ENCODE data around the gene FBP2.
"Not testable (repeated sequence)": the region's sequence is repeated elsewhere in the genome, so short reads cannot be mapped to it uniquely, and the experiment has no call there.

FBP2 gene

DNA sequence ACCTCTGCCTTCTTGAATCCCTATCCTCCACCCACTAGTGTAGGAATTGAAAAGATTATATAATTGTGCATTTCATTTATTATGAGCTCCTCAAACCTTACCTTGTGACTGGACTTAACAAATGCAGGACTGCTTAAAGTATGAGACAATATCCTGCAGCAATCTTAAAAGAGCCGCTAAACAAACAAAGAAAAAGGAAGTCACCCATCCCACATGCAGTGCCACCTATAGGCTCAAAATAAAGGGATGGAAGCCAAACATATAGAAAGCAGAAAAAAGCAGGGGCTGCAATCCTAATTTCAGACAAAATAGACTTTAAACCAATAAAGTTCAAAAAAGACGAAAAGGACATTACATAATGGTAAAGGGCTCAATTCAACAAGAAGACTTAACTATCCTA lies 30.1 kb downstream of the FBP2 start:
- DNase-seq (ENCODE audit: low read depth in 2 of 2): no peak

- no peak for DNase-seq (ENCODE audit: low read depth in 2 of 2)
Observed at GRCh38 chr9:94560237-94560636, 33.4 kb downstream of the FBP2 start.

- no peak for DNase-seq (ENCODE audit: low read depth in 2 of 2)
Observed at GRCh38 chr9:94557376-94557775, 36.2 kb downstream of the FBP2 start.

DNA sequence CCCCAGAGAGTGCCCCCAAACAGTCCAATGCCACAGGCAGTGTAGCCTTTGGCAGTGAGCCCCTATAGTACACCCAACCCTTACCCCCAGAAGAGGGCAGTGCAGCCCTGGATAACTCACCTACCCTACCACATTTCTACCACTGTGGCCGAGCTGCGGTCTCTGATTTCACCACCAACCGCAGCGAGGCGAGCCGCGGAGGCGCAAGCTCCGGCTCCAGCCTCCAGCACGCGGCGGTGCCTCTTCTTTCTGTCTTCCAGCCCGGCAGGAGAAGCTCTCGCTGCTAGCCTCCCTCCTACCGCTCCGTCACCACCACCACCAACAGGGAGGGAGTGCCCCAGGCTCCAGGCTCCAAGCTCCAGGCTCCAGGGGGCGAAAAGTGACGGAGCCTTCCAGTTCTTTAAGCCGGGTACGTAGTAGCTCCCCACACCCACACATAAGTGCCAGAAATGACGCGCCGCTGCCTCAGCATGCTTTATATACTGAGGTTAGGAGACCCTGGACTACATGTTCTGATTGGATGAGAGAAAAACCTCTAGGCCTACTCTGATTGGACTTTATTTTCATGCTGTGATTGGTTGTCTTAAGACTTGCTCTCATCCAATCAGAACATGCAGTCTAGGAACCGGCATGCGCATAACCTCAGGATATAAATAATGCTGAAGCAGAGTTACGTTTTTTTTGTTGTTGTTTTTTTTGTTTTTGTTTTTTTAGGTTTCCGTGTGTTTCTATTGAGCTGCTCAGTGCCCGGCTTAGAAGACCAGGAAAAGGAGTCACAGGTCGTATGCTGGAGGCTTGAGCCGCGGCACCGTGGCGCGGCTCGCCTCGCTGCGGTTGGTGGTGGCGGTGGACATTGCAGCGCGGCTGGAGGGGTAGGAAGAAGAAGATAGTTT lies 38.9 kb downstream of the FBP2 start, which contains the start of gene PCAT7:
Gene PCAT7, plus strand, starts transcription at position 645 of the 893 bp plus-strand sequence.
- DNase-seq (ENCODE audit: low read depth in 2 of 2): peak; percentile 10 to 15

DNA sequence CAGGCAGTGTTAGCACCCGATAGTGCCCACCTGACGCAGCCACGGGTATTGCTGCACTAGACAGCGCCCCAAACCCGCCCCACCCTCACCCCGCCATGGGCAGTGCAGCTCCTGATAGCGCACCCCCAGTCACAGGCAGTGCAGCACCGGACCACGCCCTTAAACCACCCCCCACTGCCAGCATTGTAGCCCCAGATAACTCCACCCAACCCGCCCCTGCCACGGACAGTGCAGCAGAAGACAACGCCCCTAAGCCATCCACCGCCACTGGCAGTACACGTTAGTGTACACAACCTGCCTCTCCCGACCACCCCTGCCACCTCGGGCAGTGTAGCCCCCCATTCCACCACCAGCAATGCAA lies 39.6 kb downstream of the FBP2 start:
- no peak for DNase-seq (ENCODE audit: low read depth in 2 of 2)

GRCh38 chr9:94553029-94553938 lies 40.3 kb downstream of the FBP2 start:
- DNase-seq (ENCODE audit: low read depth in 2 of 2): no peak

GRCh38 chr9:94545940-94546339 lies 47.7 kb downstream of the FBP2 start:
- no peak for DNase-seq (ENCODE audit: low read depth in 2 of 2)

DNA sequence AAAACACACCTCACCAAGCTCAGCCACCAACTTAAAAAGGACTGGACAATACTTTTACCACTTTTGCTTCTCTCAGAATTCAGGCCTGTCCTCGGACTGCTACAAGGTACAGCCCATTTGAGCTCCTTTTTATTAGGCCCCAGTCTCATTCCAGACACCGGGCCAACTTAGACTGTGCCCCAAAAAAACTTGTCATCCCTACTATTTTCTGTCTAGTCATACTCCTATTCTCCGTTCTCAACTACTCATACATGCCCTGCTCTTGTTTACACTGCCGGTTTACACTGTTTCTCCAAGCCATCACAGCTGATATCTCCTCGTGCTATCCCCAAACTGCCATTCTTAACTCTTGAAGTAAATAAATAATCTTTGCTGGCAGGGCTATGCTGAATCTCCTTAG lies 49.3 kb downstream of the FBP2 start:
- not testable (repeated sequence) for DNase-seq (ENCODE audit: low read depth in 2 of 2)

DNA sequence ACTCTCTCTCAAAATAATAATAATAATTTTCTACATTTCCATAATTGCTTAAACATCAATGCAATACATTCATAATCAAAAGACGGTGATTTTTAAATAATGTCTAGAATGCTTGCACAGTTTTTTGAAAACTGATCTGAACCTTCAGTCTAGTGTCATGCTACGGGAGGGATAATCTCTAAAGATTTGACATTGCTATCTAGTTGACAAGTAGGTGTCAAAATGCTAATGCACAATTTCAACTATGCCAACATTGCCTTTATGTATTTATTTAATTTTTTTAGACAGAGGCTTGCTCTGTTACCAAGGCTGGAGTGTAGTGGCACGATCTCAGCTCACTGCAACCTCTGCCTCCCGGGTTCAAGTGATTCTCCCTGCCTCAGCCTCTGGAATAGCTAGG lies 54.7 kb downstream of the FBP2 start:
- DNase-seq (ENCODE audit: low read depth in 2 of 2): no peak

- DNase-seq (ENCODE audit: low read depth in 2 of 2): no peak
Observed at GRCh38 chr9:94534901-94535300, 58.7 kb downstream of the FBP2 start.

DNA sequence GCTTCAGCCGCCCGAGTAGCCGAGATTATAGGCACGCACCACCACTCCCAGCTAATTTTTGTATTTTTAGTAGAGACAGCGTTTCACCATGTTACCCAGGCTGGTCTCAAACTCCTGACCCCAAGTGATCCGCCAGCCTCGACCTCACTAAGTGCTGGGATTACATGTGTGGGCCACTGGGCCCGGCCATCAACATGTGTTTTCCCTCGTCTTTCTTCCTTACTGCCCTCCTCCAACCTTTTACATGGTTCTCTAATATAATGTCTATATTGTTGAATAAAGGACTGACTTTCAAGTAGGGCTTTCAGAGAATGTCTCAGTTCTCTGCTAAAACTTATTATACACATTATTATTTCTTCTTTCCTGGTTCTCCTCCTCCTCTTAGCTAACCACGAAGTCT lies 60.0 kb downstream of the FBP2 start:
- no peak for DNase-seq (ENCODE audit: low read depth in 2 of 2)

DNA sequence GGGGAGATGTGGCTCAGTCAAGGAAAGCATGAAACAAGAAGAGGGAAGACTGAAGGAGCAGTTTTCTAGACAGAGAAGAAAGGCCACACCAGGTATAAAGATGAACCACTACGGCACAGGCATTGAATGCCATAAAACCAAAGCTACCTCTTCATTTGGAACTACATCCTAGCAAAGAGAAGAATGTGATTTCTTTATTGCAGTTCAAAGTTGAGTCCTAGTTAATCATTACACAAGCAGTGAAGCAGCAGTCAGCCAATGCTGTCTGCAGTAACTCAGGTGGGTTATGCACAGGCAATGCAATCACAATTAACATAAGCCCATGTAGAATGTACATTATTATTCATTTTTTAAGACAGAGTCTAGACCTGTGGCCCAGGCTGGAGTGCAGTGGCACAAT lies 60.5 kb downstream of the FBP2 start:
- DNase-seq (ENCODE audit: low read depth in 2 of 2): no peak

GRCh38 chr9:94528886-94529285 lies 64.7 kb downstream of the FBP2 start:
- no peak for DNase-seq (ENCODE audit: low read depth in 2 of 2)

GRCh38 chr9:94526951-94527350 lies 66.7 kb downstream of the FBP2 start:
- no peak for DNase-seq (ENCODE audit: low read depth in 2 of 2)

DNA sequence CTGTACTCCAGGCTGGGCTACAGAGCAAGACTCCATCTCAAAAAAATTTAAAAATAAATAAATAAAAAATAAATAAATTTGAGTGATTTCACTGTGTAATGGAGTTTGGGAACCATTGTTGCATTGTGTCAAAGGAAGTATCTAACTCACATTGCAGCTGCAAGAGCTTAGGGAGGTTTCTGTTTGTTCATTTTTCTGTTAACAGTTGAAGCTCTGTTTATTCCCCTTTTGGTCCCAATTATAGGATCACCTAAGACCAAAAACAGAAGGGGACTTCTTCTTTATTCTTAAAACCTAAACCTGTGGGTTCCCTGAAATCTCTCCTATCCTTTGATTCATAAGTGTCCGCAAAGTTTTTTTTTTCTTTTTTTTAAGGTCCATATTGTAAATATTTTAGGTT lies 67.4 kb downstream of the FBP2 start:
- DNase-seq (ENCODE audit: low read depth in 2 of 2): no peak

DNA sequence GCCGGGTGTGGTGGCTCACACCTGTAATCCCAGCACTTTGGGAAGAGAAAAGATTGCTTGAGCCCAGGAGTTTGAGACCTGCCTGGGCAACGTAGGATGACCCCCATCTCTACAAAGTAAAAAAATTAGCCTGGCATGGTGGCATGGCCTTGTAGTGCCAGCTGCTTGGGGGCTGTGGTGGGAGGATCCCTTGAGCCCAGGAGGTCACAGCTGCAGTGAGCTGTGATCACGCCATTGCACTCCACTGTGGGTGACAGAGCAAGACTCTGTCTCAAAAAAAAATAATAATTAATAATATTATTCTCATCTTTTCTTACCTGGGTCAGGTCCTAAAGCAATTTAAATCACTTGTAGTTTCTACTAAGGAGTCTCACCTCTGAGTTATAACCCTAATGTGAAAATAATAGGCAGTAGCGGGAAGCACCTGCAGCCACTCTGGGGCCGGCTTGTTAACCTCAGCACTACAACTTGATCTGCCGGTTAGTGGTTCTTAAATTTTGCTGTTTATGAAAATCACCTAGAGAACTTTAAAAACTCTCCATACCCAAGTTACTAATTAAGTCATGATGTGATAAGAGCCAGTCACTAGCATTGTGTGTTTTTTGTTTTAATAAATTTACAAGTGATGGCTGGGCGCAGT lies 68.1 kb downstream of the FBP2 start:
- no peak for DNase-seq (ENCODE audit: low read depth in 2 of 2)

- DNase-seq (ENCODE audit: low read depth in 2 of 2): no peak
Observed at GRCh38 chr9:94517254-94517653, 76.4 kb downstream of the FBP2 start.

DNA sequence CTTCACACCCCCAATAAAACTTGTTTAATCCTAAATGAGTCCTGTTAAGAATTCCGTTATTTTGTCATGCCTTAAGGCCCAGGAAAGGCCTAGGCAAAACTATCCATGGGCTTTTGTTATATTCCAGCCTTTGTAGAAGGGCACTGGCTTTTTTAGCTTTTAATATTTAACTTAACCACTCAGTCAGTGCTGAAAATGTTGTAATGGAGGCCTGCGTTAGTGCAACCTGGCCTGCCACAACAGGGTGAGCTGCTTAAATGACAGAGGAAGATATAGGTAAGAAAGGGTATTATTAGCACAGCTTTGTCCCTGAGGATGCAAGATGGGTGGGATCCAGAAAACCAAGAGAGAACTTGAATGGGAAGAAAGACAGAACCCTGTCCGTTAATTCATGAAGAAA lies 78.9 kb downstream of the FBP2 start:
- no peak for DNase-seq (ENCODE audit: low read depth in 2 of 2)

- DNase-seq (ENCODE audit: low read depth in 2 of 2): no peak
Observed at GRCh38 chr9:94511955-94512265, 81.7 kb downstream of the FBP2 start.

- DNase-seq (ENCODE audit: low read depth in 2 of 2): no peak
Observed at GRCh38 chr9:94511134-94511954, 82.3 kb downstream of the FBP2 start.

Measured in stimulated activated CD4-positive, alpha-beta T cell treated with anti-CD3 and anti-CD28 coated beads, Interleukin-15, amount 100 ng/mL, for 48 hours (primary cell).